Suprapubic skin (tissue), 4 donors: ENCODE measurements around the gene CSTF2T. TPM values are rescaled to one million over a fixed set of nuclear protein-coding genes. Genes with fewer than 3 reads are reported as not detected.

Source experiments
- DNase-seq, 2 donors: peaks; one replicate each; pipeline ENCODE4 v3.0.0-alpha.2; 2019; ENCODE audit warnings: low spot score in 2 of 2
- H3K27ac ChIP-seq: fragments of 200-600 bp; sonication (generic); one replicate; pipeline ENCODE4 v1.5.1; 2019
- H3K27me3 ChIP-seq: fragments of 200-600 bp; sonication (generic); one replicate; pipeline ENCODE4 v1.5.1; 2019
- H3K36me3 ChIP-seq: fragments of 200-600 bp; sonication (generic); one replicate; pipeline ENCODE4 v1.5.1; 2019
- H3K4me1 ChIP-seq: fragments of 200-600 bp; sonication (generic); one replicate; pipeline ENCODE4 v1.5.1; 2019
- H3K4me3 ChIP-seq: fragments of 200-600 bp; sonication (generic); one replicate; pipeline ENCODE4 v1.5.1; 2019; ENCODE audit warnings: mild to moderate bottlenecking
- H3K9me3 ChIP-seq: fragments of 200-600 bp; sonication (generic); one replicate; pipeline ENCODE4 v1.5.1; 2019
- CTCF ChIP-seq, 2 donors: fragments of 200-600 bp in 1 of 2; fragments of 450-650 bp in 1 of 2; sonication (generic) in 1 of 2; IDR thresholded peaks; one replicate each; pipeline ENCODE4 v1.5.1; 2016 to 2019; ENCODE audit warnings: antibody characterized with exemption in 2 of 2, mild to moderate bottlenecking in 1 of 2, moderate library complexity in 1 of 2
- EP300 ChIP-seq: sonication (generic); formaldehyde crosslinking; IDR thresholded peaks from one replicate; pipeline ENCODE4 v1.6.1; 2017; ENCODE audit warnings: antibody characterized with exemption
- POLR2A ChIP-seq, 2 donors: fragments of 450-650 bp; IDR thresholded peaks; one replicate each; pipeline ENCODE4 v1.6.1; 2017; ENCODE audit warnings: antibody characterized with exemption in 2 of 2, mild to moderate bottlenecking in 2 of 2, moderate library complexity in 2 of 2
- POLR2AphosphoS5 ChIP-seq, 3 donors: sonication (generic); formaldehyde crosslinking; IDR thresholded peaks; one replicate each; pipeline ENCODE4 v1.6.1; 2017; ENCODE audit warnings: antibody characterized with exemption in 3 of 3
- WGBS: methylation state at CpG from one replicate; pipeline ENCODE4 v1.1.5; 2018; 5-methylcytosine and 5-hydroxymethylcytosine counted together
- total RNA-seq, 4 donors: library from RNA; depleted of rRNA; stranded (reverse); fragments of >200 nt; gene quantifications; one replicate each; pipeline ENCODE4 v1.1.0, GENCODE V29; 2016

The CSTF2T gene
- total RNA-seq, 4 donors from 2014 or later: 14.2 to 17.5 (median 15.1) TPM

- H3K27me3 ChIP-seq: no peaks in the 10 kb centered on the region
- TF ChIP-seq CTCF (IDR thresholded peaks at IDR 0.05) (no peak), EP300 (no peak), POLR2AphosphoS5 (IDR thresholded peaks at IDR 0.05) (no peak), POLR2A (IDR thresholded peaks at IDR 0.05) (no peak)
- no peaks in the 10 kb centered on the region for H3K9me3 ChIP-seq
- no peaks in the 10 kb centered on the region for H3K36me3 ChIP-seq
- no peak overlapping the region for H3K27ac ChIP-seq
- H3K4me3 ChIP-seq: no peak overlapping the region
- no peak for DNase-seq
- no peaks in the 10 kb centered on the region for H3K4me1 ChIP-seq
These were observed 46.4 kb downstream of the CSTF2T start for GRCh38 chr10:51653025-51653424.

GRCh38 chr10:51651063-51651462 lies 48.3 kb downstream of the CSTF2T start:
- H3K36me3 ChIP-seq: no peaks in the 10 kb centered on the region
- H3K27ac ChIP-seq: no peak overlapping the region
- no peak overlapping the region for H3K4me3 ChIP-seq
- no peaks in the 10 kb centered on the region for H3K9me3 ChIP-seq
- no peaks in the 10 kb centered on the region for H3K4me1 ChIP-seq
- no peaks in the 10 kb centered on the region for H3K27me3 ChIP-seq
- TF ChIP-seq EP300 (no peak), CTCF (IDR thresholded peaks at IDR 0.05) (no peak), POLR2A (IDR thresholded peaks at IDR 0.05) (no peak), POLR2AphosphoS5 (IDR thresholded peaks at IDR 0.05) (no peak)
- 86% methylated on average over 1 of the region's 1 CpG for WGBS
- DNase-seq: no peak

- H3K9me3 ChIP-seq: no peaks in the 10 kb centered on the region
- no peaks in the 10 kb centered on the region for H3K4me1 ChIP-seq
- H3K27me3 ChIP-seq: no peaks in the 10 kb centered on the region
- H3K27ac ChIP-seq: no peak overlapping the region
- 94% methylated on average over 3 of the region's 3 CpGs for WGBS
- no peak for DNase-seq
- H3K36me3 ChIP-seq: no peaks in the 10 kb centered on the region
- no peak overlapping the region for H3K4me3 ChIP-seq
- TF ChIP-seq EP300 (no peak), POLR2AphosphoS5 (IDR thresholded peaks at IDR 0.05) (no peak), CTCF (IDR thresholded peaks at IDR 0.05) (no peak), POLR2A (IDR thresholded peaks at IDR 0.05) (no peak)
These were observed 50.3 kb downstream of the CSTF2T start for GRCh38 chr10:51649064-51649463.
